GM12891 (cell line): ENCODE results near the gene C20orf204.

Experiments used
- POLR2A ChIP-seq: IDR thresholded peaks from 2 replicates; pipeline ENCODE4 v1.6.1; 2011; ENCODE audit warnings: low read depth, low read length, control low read depth
- TAF1 ChIP-seq: IDR thresholded peaks from 2 replicates; pipeline ENCODE4 v1.6.1; 2011; ENCODE audit warnings: low read depth, low read length, control low read depth

- no peak for TF ChIP-seq TAF1
- TF ChIP-seq POLR2A: no peak
Observed at GRCh38 chr20:64079273-64080012, 43.5 kb downstream of the C20orf204 start, which contains the start of gene RGS19.
